HEK293 (cell line): ENCODE data around the gene STK39.

Experiments
- CTCF ChIA-PET: fragments of 350-600 bp; formaldehyde crosslinking; extraction: SDS; loops from one replicate; lab custom pipeline; 2021; ENCODE audit warnings: antibody characterized with exemption; lab: Yijun Ruan, JAX
- POLR2A ChIA-PET: fragments of 300-600 bp; formaldehyde crosslinking; extraction: SDS; loops from one replicate; lab custom pipeline; 2020; ENCODE audit warnings: antibody characterized with exemption, inconsistent platforms; lab: Yijun Ruan, JAX
- H3K27ac ChIP-seq: fragments of 200-500 bp; sonication (Bioruptor generic); 2 replicates; pipeline ENCODE4 v1.5.1; 2014; ENCODE audit warnings: low read depth, low read length, control low read depth, inconsistent platforms; ENCODE audit errors: extremely low read depth
- H3K36me3 ChIP-seq, 2 experiments: fragments of 200-500 bp in 1 of 2; sonication (Bioruptor generic) in 1 of 2; 1 replicate in 1 of 2; 2 replicates in 1 of 2; pipeline ENCODE4 v1.5.1; 2014 to 2017; ENCODE audit warnings: inconsistent platforms in 2 of 2, low read length in 2 of 2; ENCODE audit not compliant: control insufficient read depth in 2 of 2, insufficient read depth in 1 of 2
- H3K4me1 ChIP-seq: fragments of 200-500 bp; sonication (Bioruptor generic); 2 replicates; pipeline ENCODE4 v1.5.1; 2014; ENCODE audit warnings: mild to moderate bottlenecking, low read length, inconsistent platforms; ENCODE audit not compliant: control insufficient read depth, insufficient read depth
- H3K4me3 ChIP-seq: 2 replicates; pipeline ENCODE4 v1.5.1; 2011; ENCODE audit warnings: low read depth, mild to moderate bottlenecking, control low read depth, low read length, moderate library complexity
- H3K9me3 ChIP-seq: fragments of 200-500 bp; sonication (Bioruptor generic); 2 replicates; pipeline ENCODE4 v1.5.1; 2014; ENCODE audit warnings: low read depth, low read length, inconsistent platforms; ENCODE audit not compliant: control insufficient read depth, insufficient read depth
- BCL6B ChIP-seq: fragments of 450-650 bp; formaldehyde crosslinking; IDR thresholded peaks from 2 replicates; pipeline ENCODE4 v1.5.1; 2017; ENCODE audit warnings: missing biosample characterization, missing genetic modification characterization
- IKZF3 ChIP-seq: fragments of 450-650 bp; IDR thresholded peaks from 2 replicates; pipeline ENCODE4 v1.5.0; 2018; ENCODE audit warnings: missing biosample characterization, mild to moderate bottlenecking, missing genetic modification characterization, moderate library complexity
- KLF1 ChIP-seq: fragments of 450-650 bp; formaldehyde crosslinking; IDR thresholded peaks from 2 replicates; pipeline ENCODE4 v1.5.1; 2016; ENCODE audit warnings: missing biosample characterization, missing genetic modification characterization
- KLF8 ChIP-seq: fragments of 450-650 bp; formaldehyde crosslinking; IDR thresholded peaks from 2 replicates; pipeline ENCODE4 v1.5.1; 2016; ENCODE audit warnings: missing biosample characterization, missing genetic modification characterization
- PRDM10 ChIP-seq: fragments of 450-650 bp; formaldehyde crosslinking; IDR thresholded peaks from 2 replicates; pipeline ENCODE4 v1.5.1; 2016; ENCODE audit warnings: missing biosample characterization, missing genetic modification characterization
- SCRT1 ChIP-seq: fragments of 450-650 bp; formaldehyde crosslinking; IDR thresholded peaks from 2 replicates; pipeline ENCODE4 v1.5.1; 2016; ENCODE audit warnings: missing biosample characterization, missing genetic modification characterization, borderline replicate concordance
- ZBTB7A ChIP-seq: fragments of 450-650 bp; formaldehyde crosslinking; IDR thresholded peaks from 2 replicates; pipeline ENCODE4 v1.5.1; 2016; ENCODE audit warnings: low read depth, missing biosample characterization, missing genetic modification characterization
- ZFHX2 ChIP-seq: fragments of 450-650 bp; formaldehyde crosslinking; conservative IDR thresholded peaks from 2 replicates; pipeline ENCODE4 v1.5.1; 2016; ENCODE audit warnings: missing biosample characterization, missing genetic modification characterization
- ZNF121 ChIP-seq: fragments of 450-650 bp; formaldehyde crosslinking; IDR thresholded peaks from 2 replicates; pipeline ENCODE4 v1.5.1; 2016; ENCODE audit warnings: missing biosample characterization, missing genetic modification characterization
- ZNF174 ChIP-seq: fragments of 450-650 bp; formaldehyde crosslinking; IDR thresholded peaks from 2 replicates; pipeline ENCODE4 v1.5.0; 2017; ENCODE audit warnings: missing biosample characterization, mild to moderate bottlenecking, missing genetic modification characterization
- ZNF398 ChIP-seq: fragments of 450-650 bp; formaldehyde crosslinking; IDR thresholded peaks from 2 replicates; pipeline ENCODE4 v1.5.1; 2017; ENCODE audit warnings: missing biosample characterization, missing genetic modification characterization
- ZNF514 ChIP-seq: fragments of 450-650 bp; formaldehyde crosslinking; IDR thresholded peaks from 2 replicates; pipeline ENCODE4 v1.5.1; 2016; ENCODE audit warnings: missing biosample characterization, missing genetic modification characterization
- ZNF521 ChIP-seq: fragments of 450-650 bp; formaldehyde crosslinking; IDR thresholded peaks from 2 replicates; pipeline ENCODE4 v1.5.1; 2017; ENCODE audit warnings: missing biosample characterization, mild to moderate bottlenecking, missing genetic modification characterization
- ZNF529 ChIP-seq: fragments of 450-650 bp; formaldehyde crosslinking; IDR thresholded peaks from 2 replicates; pipeline ENCODE4 v1.5.1; 2017; ENCODE audit warnings: missing genetic modification characterization, missing biosample characterization; ENCODE audit not compliant: insufficient replicate concordance
- ZNF610 ChIP-seq: fragments of 450-650 bp; formaldehyde crosslinking; IDR thresholded peaks from 2 replicates; pipeline ENCODE4 v1.5.1; 2016; ENCODE audit warnings: missing biosample characterization, missing genetic modification characterization, borderline replicate concordance
- ZNF621 ChIP-seq: fragments of 450-650 bp; formaldehyde crosslinking; IDR thresholded peaks from 2 replicates; pipeline ENCODE4 v1.5.1; 2017; ENCODE audit warnings: missing biosample characterization, missing genetic modification characterization
- ZNF624 ChIP-seq: fragments of 450-650 bp; formaldehyde crosslinking; IDR thresholded peaks from 2 replicates; pipeline ENCODE4 v1.5.1; 2017; ENCODE audit warnings: missing biosample characterization, missing genetic modification characterization
- ZNF654 ChIP-seq: fragments of 450-650 bp; formaldehyde crosslinking; IDR thresholded peaks from 2 replicates; pipeline ENCODE4 v1.5.1; 2016; ENCODE audit warnings: low read depth, missing biosample characterization, missing genetic modification characterization
- ZNF776 ChIP-seq: fragments of 450-650 bp; formaldehyde crosslinking; IDR thresholded peaks from 2 replicates; pipeline ENCODE4 v1.5.0; 2017; ENCODE audit warnings: missing biosample characterization, missing genetic modification characterization, borderline replicate concordance
- ZNF785 ChIP-seq: fragments of 450-650 bp; formaldehyde crosslinking; IDR thresholded peaks from 2 replicates; pipeline ENCODE4 v1.5.1; 2016; ENCODE audit warnings: missing biosample characterization, missing genetic modification characterization
- ZNF837 ChIP-seq: fragments of 450-650 bp; formaldehyde crosslinking; IDR thresholded peaks from 2 replicates; pipeline ENCODE4 v1.5.1; 2016; ENCODE audit warnings: missing biosample characterization, missing genetic modification characterization
- ZXDB ChIP-seq: fragments of 450-650 bp; formaldehyde crosslinking; IDR thresholded peaks from 2 replicates; pipeline ENCODE4 v1.5.1; 2016; ENCODE audit warnings: missing biosample characterization, missing genetic modification characterization
- TF ChIP-seq, protein P1 (sequence below): fragments of 450-650 bp; formaldehyde crosslinking; IDR thresholded peaks from 2 replicates; pipeline ENCODE4 v1.5.1; 2016; ENCODE audit warnings: missing biosample characterization, missing genetic modification characterization

Gene STK39

GRCh38 chr2:168039881-168040280 lies 207.5 kb downstream of the STK39 start:
- POLR2A ChIA-PET, result no interaction called here
- H3K4me3 ChIP-seq, result no peak overlapping the region
- H3K36me3 ChIP-seq, result no peaks in the 10 kb centered on the region
- no peaks in the 10 kb centered on the region for H3K9me3 ChIP-seq
- TF ChIP-seq ZNF654 (tag by site-specific recombination) (no peak), ZXDB (tag by site-specific recombination) (no peak), ZNF174 (tag by site-specific recombination) (no peak), ZNF610 (no peak), ZNF776 (no peak), ZNF521 (no peak), ZNF624 (tag by site-specific recombination) (no peak)
- CTCF ChIA-PET, result no interaction called here
- H3K4me1 ChIP-seq, result no peaks in the 10 kb centered on the region
- no peak overlapping the region for H3K27ac ChIP-seq

- ChIA-PET POLR2A (no interaction called here), CTCF (interaction anchor here (0.7 kb wide), 1 partner anchor 82 kb away, joined by 3 read pairs; no protein-coding TSS in a partner anchor)
- no peak overlapping the region for H3K27ac ChIP-seq
- no peaks in the 10 kb centered on the region for H3K9me3 ChIP-seq
- no peaks in the 10 kb centered on the region for H3K4me1 ChIP-seq
- TF ChIP-seq ZNF514 (tag by site-specific recombination) (no peak), ZFHX2 (tag by site-specific recombination) (no peak), ZNF529 (no peak), KLF8 (tag by site-specific recombination) (no peak), SCRT1 (tag by site-specific recombination) (no peak), ZNF624 (tag by site-specific recombination) (no peak), ZBTB7A (no peak), ZNF398 (no peak), PRDM10 (no peak), IKZF3 (tag by site-specific recombination) (no peak)
- TF ChIP-seq, protein P1, sequence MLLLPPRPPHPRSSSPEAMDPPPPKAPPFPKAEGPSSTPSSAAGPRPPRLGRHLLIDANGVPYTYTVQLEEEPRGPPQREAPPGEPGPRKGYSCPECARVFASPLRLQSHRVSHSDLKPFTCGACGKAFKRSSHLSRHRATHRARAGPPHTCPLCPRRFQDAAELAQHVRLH (tag by site-specific recombination), result no peak
- H3K4me3 ChIP-seq, result no peak overlapping the region
- peaks cover 0 to 3% of the 10 kb centered on the region in 2 experiments; a peak in 1 of 3 replicates for H3K36me3 ChIP-seq
Measured at GRCh38 chr2:168037778-168038177, 209.6 kb downstream of the STK39 start.

- ChIA-PET CTCF (no interaction called here), POLR2A (no interaction called here)
- Histone ChIP-seq H3K36me3 (peaks cover 0 to 3% of the 10 kb centered on the region in 2 experiments; a peak in 1 of 3 replicates), H3K4me1 (no peaks in the 10 kb centered on the region), H3K4me3 (no peak overlapping the region), H3K27ac (no peak overlapping the region), H3K9me3 (no peaks in the 10 kb centered on the region)
- no peak for TF ChIP-seq KLF1
- no peak for TF ChIP-seq ZNF837
- no peak for TF ChIP-seq ZNF398
- no peak for TF ChIP-seq ZNF785 (tag by site-specific recombination)
- no peak for TF ChIP-seq ZNF121 (tag by site-specific recombination)
- no peak for TF ChIP-seq BCL6B (tag by site-specific recombination)
- TF ChIP-seq ZNF621, result no peak
Measured at GRCh38 chr2:168035458-168035857, 211.9 kb downstream of the STK39 start.
